Middle frontal gyrus (tissue), 1 donor: ENCODE results near the gene FAM161B.
"Not testable (repeated sequence)": the region's sequence is repeated elsewhere in the genome, so short reads cannot be mapped to it uniquely, and the experiment has no call there.

ENCODE experiments used
- DNase-seq: peaks from one replicate; pipeline ENCODE4 v3.0.0-alpha.2; 2015; ENCODE audit warnings: low spot score; ENCODE audit errors: extremely low spot score

The FAM161B gene, protein sequence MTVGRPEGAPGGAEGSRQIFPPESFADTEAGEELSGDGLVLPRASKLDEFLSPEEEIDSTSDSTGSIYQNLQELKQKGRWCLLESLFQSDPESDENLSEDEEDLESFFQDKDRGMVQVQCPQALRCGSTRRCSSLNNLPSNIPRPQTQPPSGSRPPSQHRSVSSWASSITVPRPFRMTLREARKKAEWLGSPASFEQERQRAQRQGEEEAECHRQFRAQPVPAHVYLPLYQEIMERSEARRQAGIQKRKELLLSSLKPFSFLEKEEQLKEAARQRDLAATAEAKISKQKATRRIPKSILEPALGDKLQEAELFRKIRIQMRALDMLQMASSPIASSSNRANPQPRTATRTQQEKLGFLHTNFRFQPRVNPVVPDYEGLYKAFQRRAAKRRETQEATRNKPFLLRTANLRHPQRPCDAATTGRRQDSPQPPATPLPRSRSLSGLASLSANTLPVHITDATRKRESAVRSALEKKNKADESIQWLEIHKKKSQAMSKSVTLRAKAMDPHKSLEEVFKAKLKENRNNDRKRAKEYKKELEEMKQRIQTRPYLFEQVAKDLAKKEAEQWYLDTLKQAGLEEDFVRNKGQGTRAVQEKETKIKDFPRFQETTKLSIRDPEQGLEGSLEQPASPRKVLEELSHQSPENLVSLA

DNA sequence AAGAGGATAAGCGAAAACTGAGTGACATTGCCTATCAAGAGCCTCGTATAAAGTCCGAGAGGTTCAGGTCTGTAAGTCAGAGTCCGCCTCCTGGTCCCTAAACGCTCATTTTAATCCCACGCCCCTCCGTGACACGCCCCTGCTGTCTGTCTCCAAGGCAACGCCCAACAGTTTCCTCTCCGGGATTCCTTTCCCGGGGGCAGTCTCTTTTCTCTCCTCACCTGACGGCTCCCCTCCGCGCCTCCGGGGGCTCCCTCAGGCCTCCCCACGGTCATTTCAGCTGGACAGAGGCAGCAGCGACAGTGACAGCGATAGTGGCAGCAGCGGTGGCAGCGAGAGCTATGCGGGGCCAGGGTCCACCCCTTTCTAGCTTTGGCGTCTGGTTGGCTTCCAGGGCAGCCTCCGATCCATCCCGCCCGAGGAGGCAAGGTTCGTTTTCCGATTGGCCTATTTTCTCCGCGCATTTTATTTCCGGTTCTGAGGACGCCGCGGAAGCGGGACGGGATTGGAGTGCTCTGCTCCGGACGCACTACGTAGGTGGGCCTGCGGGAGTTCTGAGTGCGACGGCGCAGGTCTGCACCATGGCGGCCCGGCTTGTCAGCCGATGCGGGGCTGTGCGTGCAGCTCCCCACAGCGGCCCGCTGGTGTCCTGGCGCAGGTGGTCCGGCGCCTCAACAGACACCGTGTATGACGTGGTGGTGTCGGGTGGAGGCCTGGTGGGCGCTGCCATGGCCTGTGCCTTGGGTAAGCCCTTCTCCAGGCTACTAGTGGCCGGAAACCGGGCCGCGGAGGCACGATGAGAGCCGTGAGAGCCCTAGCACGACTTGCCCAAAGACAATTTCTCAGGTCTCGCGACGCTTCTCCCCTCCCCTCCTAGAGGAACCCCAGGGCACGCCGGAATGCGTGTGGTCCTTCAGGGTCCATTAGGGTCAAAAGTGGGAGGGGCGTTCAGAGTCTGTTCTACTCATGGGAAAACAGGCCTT is at the start of gene FAM161B, which contains the start of gene COQ6:
FAM161B (minus strand) TSS at position 343 of the 983 bp plus-strand sequence; CDS start at position 275, 68 bp downstream.
COQ6 (plus strand) TSS at position 551 of the 983 bp plus-strand sequence; CDS start at position 582, 31 bp downstream.
- peak; percentile 94 for DNase-seq

DNA sequence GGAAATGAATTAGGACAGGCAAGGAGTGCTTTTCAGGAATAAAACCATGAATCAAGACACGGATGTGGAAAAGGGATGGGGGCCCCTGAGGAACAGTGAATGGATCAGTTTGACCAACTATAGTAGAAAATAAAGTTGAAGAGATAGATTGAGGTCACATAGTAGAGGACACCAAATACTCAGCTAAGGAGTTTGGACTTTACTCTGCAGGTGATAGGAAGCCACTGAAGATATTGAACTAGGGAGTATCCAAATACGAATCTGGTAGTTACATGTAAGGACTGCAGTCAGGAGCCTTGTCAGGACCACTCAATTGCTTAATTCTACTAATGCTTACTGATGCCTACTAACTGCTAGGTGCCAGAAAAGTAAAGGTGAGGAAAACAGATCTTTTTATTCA is 48.8 kb upstream of the FAM161B start:
- no peak for DNase-seq

DNA sequence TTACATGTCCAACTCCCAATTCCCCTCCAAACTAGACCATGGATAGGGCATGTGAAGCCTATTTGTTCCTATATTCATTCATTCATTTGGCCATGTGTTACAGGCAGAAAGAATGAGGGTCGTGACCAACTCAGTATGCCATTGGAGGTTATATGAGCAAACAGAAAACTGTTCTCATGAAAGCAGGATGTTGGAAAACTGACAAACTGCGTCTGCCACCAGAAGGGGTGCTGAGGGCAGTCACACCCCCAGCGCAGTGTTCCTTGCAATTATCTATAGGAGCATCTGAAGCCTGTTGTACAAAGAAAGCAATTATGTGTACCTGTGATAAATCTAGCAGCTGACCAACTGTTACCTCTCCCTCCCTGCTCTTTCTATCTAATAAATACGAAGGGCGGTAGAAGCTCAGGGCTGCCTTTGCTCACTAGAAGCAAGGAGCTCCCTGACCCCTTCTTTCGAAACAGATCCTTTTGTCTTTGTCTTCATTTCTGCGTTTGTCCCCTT is 48.1 kb upstream of the FAM161B start:
- no peak for DNase-seq

DNA sequence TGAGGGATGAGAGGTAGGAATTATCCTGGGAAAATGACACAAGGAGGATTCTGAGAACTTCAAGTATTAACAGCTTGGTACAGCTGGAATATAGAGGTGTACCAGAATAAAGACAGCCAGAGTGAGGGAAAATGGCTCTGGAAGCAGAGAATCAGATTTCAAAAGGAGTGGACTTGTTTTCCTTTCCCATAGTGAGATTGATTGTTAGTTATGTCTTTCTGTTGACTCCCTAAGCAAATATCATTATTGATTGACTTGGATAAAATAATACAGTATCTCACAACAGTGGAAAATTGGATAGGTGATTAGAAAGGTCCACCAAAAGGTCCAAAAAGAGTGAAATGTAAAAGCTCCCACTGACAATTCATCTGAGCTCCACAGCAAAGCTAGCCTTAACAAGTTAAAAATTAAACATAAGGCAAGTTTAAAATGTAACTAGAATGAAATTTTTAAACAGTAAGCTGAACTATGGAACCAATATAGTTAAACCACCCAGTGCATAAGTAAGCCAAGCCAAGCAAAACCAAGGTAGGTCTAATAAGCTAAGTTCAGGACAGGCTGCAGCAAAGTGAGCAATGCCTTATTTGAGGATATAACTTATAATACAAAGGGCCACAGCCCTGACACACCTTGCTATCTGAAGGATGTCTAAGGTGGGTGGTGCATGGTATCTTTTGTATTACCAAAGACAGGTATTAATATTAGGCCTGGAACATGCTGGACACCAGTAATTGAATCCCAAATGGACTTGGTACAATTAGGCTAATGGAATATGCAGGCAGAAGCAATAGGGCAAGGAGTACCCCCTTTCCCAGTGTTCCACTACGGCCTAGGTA is 47.4 kb upstream of the FAM161B start:
- DNase-seq = no peak

DNA sequence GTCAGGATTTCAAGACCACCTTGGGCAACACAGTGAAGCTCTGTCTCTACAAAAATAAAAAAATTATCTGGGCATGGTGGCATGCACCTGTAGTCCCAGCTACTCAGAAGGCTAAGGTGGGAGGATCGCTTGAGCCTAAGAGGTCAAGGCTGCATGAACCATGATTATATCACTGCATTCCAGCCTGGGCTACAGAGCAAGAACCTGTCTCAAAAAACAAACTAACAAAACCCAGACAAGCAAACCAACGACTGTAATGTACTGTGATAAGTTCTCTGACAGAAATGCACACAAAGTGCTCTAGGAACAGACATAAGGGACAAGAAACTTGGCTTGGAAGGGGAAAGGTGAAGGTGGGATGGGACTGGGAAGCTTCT is 46.8 kb upstream of the FAM161B start:
- DNase-seq = no peak

DNA sequence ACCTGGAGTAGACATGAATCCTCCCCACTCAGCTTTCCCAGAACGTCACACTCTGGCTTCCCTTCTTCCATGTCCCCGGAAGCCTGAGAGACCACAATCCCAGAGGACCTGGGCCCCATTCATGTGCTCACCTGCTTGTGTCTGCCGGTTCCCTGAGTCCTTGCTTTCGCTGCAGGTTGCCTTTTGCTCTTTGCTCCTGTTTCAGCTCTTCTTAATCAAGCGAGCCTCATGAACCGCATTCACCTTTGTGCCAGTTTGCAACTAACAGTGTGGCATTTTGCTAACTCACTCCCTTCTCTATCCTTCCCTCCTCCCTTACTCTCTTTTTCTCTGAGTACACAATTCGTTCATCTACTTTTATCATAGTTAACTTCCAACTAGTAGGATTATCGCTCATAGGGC is 46.1 kb upstream of the FAM161B start:
- DNase-seq = no peak

DNA sequence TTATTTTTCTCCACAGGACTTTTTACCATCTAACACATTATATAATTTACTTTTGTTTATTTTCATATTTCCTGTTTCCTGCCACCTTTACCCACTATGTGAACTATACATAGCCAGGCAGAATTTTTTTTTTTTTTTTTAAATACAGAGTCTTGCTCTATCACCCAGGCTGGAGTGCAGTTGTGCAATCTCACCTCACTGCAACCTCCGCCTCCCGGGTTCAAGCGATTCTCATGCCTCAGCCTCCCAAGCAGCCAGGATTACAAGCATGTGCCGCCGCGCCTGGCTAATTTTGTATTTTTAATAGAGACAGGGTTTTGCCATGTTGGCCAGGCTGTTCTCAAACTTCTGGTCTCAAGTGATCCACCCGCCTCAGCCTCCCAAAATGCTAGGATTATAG is 45.0 kb upstream of the FAM161B start:
- DNase-seq = not testable (repeated sequence)

DNA sequence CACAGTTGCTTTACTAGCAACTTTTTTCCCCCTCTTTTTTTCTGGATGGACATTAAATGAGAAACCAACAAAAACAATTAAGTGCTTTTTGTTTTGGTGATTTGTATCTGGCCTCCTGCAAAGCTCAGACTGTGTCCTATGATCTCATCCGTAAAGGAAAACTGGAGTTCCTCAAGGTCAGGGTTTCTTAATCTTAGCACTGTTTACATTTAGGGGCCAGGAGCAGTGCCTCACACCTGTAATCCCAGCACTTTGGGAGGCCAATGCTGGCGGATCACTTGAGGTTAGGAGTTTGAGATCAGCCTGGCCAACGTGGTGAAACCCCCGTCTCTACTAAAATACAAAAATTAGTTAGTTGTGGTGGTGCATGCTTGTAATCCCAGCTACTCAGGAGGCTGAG is 41.2 kb upstream of the FAM161B start:
- DNase-seq = no peak

DNA sequence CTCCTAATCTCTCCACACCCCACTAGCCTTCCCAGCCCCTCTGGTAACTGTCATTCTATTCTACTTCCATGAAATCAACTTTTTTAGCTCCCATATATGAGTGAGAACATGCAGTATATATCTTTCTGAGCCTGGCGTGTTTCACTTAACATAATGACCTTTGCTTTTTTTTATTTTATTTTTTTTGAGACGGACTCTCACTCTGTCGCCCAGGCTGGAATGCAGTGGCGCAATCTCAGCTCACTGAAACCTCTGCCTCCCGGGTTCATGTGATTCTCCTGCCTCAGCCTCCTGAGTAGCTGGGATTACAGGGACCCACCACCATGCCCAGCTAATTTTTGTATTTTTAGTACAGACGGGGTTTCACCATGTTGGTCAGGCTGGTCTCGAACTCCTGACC is 38.8 kb upstream of the FAM161B start:
- DNase-seq = not testable (repeated sequence)

DNA sequence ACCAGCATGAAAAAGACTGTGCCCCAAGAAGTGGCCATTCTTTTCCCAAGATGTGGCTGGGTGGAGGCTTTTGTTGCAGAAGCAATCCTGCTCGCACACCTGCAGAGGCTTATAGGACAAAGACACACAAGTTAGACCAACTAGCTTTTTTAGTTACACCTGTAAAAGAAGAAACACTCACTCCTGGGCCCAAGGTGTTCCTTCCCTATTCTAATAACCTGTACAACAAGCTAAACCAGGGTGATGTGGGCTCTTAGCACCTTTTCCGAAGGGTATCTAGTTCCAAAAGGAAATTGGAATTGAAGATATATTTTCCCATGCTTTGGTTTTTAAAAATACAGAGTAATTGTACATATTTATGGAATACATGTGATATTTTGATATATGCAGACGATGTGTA is 38.2 kb upstream of the FAM161B start:
- DNase-seq = no peak

DNA sequence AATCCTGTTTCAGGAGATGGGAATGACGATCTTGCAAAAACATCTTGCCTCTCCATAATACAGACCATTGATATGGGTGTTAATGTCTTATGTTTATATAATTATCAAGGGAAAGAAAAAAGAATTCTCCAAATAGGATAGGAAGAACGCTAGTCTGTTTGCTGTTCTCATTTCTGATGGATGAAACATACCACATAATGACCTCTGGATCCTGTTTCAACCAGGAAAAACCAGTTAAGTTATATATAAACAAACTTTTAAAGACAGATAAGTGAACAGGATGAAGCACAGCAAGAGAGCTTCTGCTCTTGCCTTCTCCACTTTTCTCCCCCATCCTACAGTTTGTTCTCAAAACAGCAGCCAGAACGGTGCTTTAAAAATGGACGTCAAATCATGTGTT is 28.0 kb upstream of the FAM161B start:
- no peak for DNase-seq

DNA sequence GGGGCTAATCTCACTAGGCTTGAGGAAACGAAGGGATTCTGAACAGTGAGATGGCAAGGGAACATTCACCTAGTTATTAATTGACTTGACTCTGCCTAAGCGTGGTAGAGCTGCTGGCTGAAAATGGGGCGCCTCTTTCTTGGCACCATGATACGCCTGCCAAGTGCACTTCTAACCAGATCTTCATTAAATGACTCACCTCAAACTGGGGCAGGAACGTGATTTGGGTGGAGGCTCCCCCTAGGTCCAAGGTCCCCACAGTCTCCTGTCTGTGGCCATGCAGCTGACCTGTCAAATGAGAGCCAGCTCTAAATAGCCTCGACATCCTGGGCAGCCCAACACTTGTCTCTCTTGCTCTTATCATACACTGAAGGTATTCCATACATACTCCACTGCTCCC is 26.2 kb upstream of the FAM161B start:
- no peak for DNase-seq

DNA sequence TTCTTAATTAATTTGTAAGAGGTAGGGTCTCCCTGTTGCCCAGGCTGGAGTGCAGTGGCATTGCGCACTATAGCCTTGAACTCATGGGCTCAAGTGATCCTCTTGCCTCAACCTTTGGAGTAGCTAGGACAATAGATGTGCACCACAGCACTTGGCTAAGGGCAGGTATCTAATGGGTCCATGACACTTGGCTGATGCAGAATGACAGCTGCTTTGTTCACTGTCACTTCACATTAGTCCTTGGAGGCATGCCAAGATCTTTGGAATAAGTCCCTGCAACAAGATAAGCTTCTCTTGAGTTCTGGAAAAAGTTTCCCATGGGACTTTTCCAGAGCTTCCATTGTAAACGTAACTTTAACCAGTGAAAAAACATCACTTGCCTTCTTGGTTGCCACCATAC is 23.6 kb upstream of the FAM161B start:
- DNase-seq = no peak

DNA sequence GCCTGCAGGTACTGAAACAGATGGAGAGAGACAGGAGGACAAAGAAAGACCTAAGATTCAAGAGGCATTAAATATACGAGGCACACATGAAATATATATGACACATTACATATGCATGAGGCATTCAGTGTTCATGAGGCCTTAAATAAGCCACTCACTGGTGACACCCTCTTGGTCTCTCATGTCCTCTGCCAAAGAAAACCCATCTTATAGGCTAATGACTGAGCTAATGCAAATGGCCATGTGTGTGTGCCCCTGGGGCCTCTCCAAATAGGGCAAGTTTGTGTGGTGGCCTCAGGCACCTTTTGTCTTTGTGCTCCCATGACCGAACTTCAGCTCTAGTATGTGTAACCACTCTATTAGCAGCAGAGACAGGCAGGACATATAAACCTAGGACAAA is 19.0 kb upstream of the FAM161B start:
- DNase-seq = no peak

DNA sequence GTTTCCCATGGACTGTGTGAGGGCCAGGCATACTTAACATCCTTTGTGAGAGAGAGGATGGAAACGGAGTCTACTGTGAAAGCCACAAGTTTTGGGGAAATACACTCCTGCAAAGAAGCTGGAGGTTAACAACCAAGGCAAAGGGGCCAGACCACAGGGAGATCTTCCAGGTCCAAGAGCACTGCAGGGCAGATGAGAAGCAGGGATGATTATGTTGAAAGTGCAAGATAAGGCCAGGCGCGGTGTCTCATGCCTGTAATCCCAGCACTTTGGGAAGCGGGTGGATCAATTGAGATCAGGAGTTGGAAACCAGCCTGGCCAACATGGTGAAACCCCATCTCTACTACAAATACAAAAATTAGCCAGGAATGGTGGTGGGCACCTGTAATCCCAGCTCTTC is 15.3 kb upstream of the FAM161B start:
- no peak for DNase-seq

DNA sequence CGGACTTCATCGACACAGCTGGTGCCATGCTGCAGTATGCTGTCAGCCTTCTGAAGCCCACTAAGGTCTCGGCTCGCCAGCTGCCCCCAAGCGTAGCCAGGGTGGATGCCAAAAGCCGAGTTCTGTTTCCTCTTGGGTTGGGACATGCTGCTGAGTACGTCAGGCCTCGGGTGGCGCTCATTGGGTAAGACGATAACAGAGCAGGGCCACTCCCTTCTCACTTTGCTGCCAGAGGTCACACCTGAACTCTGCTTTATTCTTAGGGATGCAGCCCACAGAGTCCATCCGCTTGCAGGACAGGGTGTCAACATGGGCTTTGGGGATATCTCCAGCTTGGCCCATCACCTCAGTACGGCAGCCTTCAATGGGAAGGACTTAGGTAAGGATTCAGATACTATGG is 11.3 kb upstream of the FAM161B start:
- DNase-seq = no peak

DNA sequence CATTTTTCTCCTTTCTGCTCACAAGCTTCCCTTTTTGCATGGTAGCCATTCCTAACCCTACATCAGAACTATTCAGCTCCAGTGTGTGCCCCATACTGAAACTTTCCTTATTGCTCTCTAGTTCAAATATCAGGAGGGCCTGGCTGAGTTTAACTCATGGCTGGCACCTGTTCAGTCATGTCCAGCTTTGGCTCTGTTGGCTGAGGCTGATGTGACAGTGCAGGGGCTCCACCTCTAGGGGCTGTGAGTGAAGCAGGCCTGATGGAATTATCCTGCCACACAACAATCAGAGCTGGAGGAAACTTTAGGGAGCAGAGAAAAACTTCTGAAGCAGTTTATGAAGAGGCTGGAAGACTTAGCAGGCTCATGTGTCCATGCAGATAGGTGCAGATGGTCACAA is 8.7 kb upstream of the FAM161B start:
- DNase-seq = no peak

DNA sequence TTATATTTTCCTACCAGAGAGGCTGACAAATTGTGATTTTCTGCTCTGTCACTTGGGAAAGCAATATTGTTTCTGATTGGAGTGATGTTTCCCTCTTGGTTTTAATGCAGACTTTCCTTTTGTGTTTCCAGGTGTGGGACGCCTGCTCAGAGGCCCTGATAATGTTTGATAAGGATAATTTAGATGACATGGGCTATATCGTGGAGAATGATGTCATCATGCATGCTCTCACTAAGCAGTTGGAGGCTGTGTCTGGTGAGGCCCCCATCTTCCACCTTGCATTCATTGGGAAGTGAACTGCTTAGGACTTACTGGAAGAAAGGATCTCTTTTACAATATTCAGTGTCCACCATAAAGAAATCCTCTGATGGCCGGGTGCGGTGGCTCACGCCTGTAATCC is 5.8 kb upstream of the FAM161B start:
- no peak for DNase-seq

DNA sequence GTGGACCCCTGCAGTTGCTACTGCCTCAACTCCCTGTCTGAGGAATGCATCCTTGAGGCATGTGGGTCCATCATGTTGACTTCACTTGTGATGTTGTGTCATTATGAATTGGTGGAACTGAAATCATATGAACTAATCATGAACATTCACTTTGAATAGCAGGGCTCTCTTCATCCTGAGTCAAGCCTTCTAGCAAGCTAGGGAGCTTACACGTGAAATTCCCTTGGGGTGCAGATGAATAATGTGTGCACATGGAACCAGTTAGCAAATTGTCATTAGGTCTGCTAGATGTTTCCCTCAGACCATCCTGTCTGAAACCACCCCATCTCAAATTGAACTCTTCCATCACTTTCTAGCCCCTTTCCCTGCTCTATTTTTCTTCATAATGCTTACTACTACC is 3.8 kb upstream of the FAM161B start:
- no peak for DNase-seq

DNA sequence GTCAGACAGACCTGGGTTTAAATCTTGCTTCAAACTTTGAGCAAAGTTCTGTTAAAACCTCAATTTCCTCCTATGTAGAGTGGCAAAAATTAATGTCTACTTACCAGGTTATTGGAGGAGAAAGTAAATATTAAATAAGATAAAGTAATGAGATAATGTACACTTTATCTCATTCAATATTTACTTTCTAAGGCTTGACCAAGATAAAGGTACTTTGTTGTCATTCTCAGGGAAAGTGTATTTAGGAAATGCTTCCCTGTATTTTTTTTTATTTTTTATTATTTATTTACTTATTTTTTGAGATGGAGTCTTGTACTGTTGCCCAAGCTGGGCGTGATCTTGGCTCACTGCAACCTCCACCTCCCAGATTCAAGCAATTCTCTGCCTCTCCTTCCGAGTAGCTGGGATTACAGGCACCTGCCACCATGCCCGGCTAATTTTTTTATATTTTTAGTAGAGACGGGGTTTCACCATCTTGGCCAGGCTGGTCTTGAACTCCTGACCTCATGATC is 4.7 kb downstream of the FAM161B start:
- DNase-seq = no peak
